Left forelimb (tissue), 1 donor: ENCODE measurements around the gene VAMP8.
A peak's percentile ranks its signal among the peaks of the same experiment; 100 is the strongest.
"Not testable (repeated sequence)": the region's sequence is repeated elsewhere in the genome, so short reads cannot be mapped to it uniquely, and the experiment has no call there.

ENCODE experiments used
- DNase-seq: peaks from one replicate; pipeline ENCODE4 v3.0.0-alpha.2; 2018; ENCODE audit warnings: low spot score

The VAMP8 gene

GRCh38 chr2:85579266-85579935, 2.0 kb downstream of the VAMP8 start:
- DNase-seq: no peak

GRCh38 chr2:85580206-85580605, 2.8 kb downstream of the VAMP8 start:
- no peak for DNase-seq

- DNase-seq: no peak
Measured at GRCh38 chr2:85582492-85582891, 5.1 kb downstream of the VAMP8 start.

- DNase-seq: no peak
Measured at GRCh38 chr2:85583667-85584353, 6.4 kb downstream of the VAMP8 start.

- DNase-seq: no peak
Measured at GRCh38 chr2:85584354-85584856, 7.0 kb downstream of the VAMP8 start, which contains the start of gene VAMP5. Gene VAMP5 (plus strand): TSS chr2:85584431. CDS start chr2:85584491, 60 bp downstream.

GRCh38 chr2:85584857-85585780, 7.7 kb downstream of the VAMP8 start:
- no peak for DNase-seq

- DNase-seq: no peak
Measured at GRCh38 chr2:85585781-85586105, 8.4 kb downstream of the VAMP8 start.

- DNase-seq: no peak
Measured at GRCh38 chr2:85588236-85588635, 10.8 kb downstream of the VAMP8 start.

GRCh38 chr2:85588645-85589044, 11.3 kb downstream of the VAMP8 start:
- DNase-seq: no peak

GRCh38 chr2:85589181-85589580, 11.8 kb downstream of the VAMP8 start:
- no peak for DNase-seq

GRCh38 chr2:85589982-85590791, 12.8 kb downstream of the VAMP8 start:
- no peak for DNase-seq

- no peak for DNase-seq
Measured at GRCh38 chr2:85590950-85591349, 13.6 kb downstream of the VAMP8 start.

- DNase-seq: no peak
Measured at GRCh38 chr2:85591563-85591962, 14.2 kb downstream of the VAMP8 start.

GRCh38 chr2:85592299-85592698, 14.9 kb downstream of the VAMP8 start:
- DNase-seq: not testable (repeated sequence)

GRCh38 chr2:85593023-85593422, 15.6 kb downstream of the VAMP8 start:
- no peak for DNase-seq

- no peak for DNase-seq
Measured at GRCh38 chr2:85594715-85595300, 17.4 kb downstream of the VAMP8 start.

GRCh38 chr2:85595301-85596025, 18.1 kb downstream of the VAMP8 start, which contains the start of gene RNF181:
Gene RNF181 (plus strand): TSS chr2:85595745. CDS start chr2:85595764, 19 bp downstream.
- DNase-seq: peak; percentile 93

- no peak for DNase-seq
Measured at GRCh38 chr2:85596026-85596333, 18.6 kb downstream of the VAMP8 start.

GRCh38 chr2:85596486-85597143, 19.2 kb downstream of the VAMP8 start:
- DNase-seq: no peak

GRCh38 chr2:85597241-85597640, 19.9 kb downstream of the VAMP8 start:
- DNase-seq: no peak
